GM18511 (cell line): Measurements from ENCODE around the gene HLA-F.

Experiments
- ATAC-seq: cut with Tn5 transposase; IDR thresholded peaks from one replicate; pipeline ENCODE4 v1.9.1; 2021; ENCODE audit warnings: mild to moderate bottlenecking, moderate library complexity; ENCODE audit not compliant: unreplicated experiment

Gene HLA-F

GRCh38 chr6:29723666-29724588 lies 693 bp downstream of the HLA-F start:
- ATAC-seq = peak; percentile 56

GRCh38 chr6:29724937-29725869 lies 2.0 kb downstream of the HLA-F start:
- ATAC-seq = no peak

DNA sequence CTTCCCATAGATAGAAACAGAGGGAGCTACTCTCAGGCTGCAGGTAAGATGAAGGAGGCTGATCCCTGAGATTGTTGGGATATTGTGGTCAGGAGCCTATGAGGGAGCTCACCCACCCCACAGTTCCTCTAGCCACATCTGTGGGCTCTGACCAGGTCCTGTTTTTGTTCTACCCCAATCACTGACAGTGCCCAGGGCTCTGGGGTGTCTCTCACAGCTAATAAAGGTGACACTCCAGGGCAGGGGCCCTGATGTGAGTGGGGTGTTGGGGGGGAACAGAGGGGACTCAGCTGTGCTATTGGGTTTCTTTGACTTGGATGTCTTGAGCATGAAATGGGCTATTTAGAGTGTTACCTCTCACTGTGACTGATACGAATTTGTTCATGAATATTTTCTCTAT lies 2.8 kb downstream of the HLA-F start:
- ATAC-seq = no peak

DNA sequence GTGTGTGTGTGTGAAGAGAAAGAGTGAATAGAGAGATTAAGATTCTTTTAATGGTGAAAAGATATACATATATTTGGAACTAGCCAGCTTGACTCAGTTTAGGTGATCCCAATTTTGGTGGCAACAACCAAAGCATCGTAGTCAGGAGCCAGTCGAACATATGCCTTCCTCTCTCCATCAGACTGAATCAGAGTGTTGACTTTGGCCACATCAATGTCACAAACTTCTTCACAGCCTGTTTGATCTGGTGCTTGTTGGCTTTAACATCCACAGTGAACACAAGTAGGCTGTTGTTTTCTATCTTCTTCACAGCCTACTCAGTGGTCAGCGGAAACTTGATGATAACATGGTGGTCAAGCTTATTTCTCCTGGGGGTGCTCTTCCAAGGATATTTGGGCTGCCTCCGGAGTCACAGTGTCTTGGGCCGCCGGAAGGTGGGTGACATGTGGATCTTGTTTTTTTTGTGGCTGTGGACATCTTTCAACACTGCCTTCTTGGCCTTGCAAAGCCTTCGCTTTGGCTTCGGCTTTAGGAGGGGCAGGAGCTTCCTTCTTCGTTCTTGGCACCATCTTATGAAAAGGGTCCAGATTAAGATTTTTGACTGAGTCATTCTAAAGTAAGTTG lies 3.4 kb downstream of the HLA-F start:
- ATAC-seq = no peak

- ATAC-seq = no peak
Measured at GRCh38 chr6:29727637-29728036, 4.4 kb downstream of the HLA-F start.

DNA sequence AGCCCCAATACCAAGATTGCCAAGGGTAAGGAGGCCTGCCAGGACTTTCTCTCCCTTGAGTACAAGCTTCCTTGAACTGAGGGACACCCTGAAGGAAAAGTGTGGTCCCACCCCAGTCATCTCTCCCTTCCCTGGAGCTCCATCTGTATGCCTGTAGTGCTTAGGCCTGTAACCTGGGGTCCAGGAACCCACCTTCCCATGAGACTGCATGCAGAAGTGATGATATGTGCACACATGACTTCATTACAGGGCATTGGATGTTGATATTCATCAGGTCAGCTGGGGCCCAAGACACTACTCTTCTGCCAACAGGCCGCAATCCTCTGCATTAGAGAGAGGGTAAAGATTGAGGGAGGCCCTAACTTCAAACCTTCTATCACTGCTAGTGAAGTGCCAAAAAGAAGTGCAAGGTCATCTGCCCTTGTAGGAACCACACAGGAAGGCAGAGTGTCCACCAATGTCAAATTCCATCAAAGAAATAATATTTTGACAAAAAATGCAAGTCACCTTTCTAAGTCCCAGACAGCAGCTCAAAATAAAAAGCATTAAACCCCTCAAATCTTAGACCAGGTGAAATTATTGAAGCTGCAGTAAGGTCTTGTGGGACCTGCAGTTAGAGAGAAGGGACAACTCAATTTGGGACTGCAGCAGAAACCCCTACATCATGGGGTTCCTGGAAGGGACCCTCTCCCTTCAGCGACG lies 5.1 kb downstream of the HLA-F start:
- no peak for ATAC-seq

DNA sequence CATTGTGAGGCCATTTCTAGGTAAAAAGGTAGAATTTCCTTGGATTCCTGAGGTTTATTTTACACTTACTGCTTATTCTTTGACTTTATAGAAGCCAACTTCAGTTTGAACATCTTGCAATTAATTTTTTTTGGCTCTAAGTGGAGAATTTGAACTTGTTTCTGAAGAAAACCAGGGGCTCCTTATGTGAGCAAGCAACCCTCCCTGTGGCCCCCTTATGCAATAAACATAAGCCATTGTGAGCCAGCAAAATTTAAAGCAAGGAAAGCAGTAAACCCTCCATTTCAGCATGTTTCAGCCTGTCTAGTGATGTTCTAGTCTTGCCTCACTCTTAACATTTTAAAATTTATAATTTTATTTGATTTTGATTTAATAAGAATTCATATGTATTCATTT lies 5.6 kb downstream of the HLA-F start:
- no peak for ATAC-seq

DNA sequence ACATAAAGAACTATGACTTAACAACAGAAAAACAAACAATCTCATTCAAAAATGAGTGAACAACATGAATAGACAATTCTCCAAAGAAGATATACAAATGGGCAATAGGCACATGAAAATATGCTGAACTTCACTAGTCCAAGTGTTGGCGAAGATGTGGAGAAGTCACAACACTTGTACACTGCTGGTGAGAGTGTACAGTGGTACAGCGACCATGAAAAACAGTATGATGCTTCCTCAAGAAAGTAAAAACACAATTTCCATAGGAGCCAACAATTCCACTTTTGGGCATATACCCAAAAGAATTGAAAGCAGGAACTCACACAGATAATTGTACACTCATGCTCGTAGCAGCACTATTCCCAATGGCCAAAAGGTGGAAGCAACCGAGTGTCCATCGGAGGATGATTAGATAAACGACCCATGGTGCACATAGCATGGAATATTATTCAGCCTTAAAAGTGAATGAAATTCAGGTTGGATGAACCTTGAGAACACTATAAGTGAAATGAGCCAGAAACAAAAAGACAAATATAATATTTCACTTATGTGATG lies 6.6 kb downstream of the HLA-F start:
- ATAC-seq = no peak

DNA sequence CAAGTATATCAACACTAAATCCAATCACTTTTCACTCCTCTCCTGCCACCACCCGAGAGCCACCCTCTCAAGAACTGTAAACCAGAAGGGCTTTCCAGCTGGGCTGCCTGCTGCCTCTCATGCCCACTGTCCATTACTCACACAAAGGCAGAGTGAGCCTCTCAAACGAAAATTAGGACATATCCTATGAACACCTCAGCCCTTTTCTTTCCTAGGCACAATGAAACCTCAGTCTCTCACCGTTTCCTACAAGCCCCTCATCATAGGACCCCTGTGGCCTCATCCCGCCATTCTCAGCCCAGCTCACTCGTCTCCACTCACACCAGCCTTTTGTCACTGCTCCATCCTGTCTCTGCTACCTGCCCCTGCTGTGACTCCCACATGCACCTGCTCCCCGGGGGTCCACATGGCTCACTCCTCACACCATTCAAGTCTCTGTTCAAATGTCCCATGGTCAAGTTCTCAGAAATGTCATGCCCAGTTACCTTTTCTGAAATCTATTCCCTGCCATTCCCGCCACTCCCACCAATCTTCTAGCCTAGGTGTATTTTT lies 7.4 kb downstream of the HLA-F start:
- ATAC-seq = no peak

DNA sequence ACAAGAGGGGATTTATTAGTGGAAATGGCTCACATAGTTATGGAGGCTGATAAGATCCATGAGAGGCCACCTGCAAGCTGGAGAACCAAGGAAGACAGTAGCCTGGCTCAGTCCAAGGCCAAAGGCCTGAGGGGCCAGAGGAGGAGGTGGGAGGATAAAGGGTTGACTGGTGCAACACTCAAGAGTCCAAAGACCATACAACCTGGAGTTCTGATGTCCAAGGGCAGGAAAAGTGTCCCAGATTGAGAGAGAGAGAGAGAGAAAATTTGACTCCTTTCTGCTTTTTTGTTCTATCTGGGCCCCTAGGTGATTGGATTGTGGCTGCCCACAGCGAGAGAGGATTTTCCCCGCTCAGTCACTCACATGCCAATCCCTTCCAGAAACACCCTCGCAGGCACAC lies 8.0 kb downstream of the HLA-F start:
- no peak for ATAC-seq

- no peak for ATAC-seq
Measured at GRCh38 chr6:29733057-29733456, 9.8 kb downstream of the HLA-F start.

- no peak for ATAC-seq
Measured at GRCh38 chr6:29734046-29735018, 11.1 kb downstream of the HLA-F start.

- no peak for ATAC-seq
Measured at GRCh38 chr6:29736563-29736962, 13.3 kb downstream of the HLA-F start.

DNA sequence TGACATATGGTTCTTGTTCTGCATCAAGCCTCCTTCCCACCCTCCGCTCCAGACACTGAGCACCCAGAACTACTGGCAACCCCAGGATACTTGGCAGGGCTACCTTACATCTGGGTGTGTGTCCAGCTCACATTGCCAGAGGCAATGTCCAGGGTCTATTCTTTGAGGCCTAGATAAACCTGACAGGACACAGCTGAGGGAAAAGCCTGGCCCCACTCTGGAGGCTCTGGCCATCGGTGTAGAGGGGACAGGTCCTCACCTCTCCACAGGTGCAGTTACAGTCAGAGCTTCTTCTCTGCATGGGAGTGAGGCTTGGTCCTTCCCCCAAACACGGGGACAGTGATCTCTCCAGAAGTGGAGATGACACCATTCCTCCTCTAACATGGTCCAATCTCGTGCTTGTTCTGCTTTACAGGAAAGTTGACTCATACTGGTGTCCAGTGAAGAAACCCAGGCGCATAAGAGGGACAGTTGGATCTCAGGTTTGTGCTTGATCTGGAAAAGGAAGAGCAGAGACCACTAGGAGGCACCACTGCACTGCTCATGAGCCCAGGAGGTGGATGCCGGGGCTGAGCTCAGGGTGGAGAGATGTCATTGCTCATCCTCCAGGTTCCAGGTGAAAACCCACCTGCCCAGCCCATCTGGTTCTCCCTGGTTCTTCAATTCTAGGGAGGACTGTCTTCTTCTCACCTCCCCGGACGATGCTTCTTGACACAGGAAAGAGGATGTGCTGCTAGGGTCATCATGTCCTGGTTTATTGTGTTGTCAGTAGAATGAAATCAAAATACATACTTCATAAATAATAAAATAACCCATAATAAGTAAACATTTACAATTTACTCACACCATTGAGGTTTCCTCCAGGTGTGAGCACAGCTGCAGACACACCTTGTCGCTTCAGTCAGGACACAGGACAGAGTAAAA lies 14.7 kb downstream of the HLA-F start:
- no peak for ATAC-seq

DNA sequence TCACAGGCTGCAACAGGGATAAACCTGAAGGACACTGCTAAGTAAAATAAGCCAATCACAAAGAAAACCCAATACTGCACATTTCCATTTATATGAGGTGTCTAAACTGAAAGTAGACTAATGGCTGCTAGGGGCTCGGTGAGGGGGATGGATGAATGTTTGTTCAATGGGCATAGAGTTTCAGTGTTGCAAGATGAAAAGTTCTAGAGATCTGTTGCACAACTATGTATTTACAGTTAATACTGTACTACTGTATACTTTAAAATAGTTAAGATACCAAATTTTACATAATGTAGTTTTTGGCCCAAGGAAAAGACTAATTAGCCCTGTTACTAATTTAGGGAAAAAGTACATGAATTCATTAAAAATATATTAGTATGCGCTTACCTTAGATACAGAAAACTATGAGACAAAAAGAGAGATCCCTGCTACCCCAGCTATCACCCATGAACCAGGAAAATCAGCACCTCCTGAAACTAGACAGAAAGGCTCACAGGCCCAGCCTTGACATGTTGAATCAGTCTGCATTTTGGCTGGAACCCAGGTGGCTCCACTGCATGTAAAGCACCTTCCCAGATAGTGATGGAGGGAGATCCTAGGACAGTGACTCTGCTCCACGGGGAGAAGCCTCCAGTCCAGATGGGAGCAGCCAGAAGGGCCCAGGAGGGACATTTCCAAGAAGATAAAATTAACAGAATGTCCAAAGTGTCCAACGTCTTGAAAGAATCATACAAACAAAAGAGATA lies 16.1 kb downstream of the HLA-F start:
- ATAC-seq = no peak

DNA sequence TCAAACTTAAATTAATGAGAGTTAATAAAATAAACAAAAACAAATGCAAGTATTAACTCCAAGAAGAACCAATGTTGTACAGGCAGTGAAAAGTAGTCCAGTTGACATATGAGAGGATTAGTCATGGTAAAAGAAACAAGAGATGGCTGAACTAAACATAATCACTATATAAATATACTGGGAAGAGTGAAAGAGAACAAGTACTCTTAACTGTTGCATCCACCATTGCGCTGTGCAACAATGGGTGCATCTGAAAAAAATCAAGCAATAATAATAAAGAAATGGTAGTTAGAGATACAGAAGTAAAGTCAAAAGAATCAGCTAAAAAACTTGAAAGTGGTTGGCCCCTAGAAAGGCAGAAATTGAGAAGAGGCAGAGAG lies 16.6 kb downstream of the HLA-F start:
- no peak for ATAC-seq

DNA sequence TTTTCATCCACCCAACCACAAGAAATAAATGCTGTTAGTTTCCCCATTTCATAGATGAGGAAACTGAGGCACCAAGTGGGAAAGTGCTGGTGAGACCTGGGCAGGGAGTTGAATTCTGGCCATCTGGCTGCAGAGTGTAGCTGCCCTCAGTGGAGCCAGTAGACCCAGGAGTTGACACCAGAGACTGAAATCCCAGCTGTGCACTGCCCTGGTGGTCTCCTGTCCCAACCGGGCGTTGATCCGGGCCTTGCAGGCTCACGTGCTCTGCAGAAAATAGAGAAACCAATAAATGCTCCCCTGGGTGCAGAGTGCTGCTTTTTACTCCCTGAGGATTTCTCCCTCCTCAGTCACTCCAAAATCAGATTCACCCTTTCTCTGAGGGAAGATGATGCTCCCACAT lies 18.4 kb downstream of the HLA-F start:
- no peak for ATAC-seq
